ENCODE measurements around the gene CRYGN.

DNA sequence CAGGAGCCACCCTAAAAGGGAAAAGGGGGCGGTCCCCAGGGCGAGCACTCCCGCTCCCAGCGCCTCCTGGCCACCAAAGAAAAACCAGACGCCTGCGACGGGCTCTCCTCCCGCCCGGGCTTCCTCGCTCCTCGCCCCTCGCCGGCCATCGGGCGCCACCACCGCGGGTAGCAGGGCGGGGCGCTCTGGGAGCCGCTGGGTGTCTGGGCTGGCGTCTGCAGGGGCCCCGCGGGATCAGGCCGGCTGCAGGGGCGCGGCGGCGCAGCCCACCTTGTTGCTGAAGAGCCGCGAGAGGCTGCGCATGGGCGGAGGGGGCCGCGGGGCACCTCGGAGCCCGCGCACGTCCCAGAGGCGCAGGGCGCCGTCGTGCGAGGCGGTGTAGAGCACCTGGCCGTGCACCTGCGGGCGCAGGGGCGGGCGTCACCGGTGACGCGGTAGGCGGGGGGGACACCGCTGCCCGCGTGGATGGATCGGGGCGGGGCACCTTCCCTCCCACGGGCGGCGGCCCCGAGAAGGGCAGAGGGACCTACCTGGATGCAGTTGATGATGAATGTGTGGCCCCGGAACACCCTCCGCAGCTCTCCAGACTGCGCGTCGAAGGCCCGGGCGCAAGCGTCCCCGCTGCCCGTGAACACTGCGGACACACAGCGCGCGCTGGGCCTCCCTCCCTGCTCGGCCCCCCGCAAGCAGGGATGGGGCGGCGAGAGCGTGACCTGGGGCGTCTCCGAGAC lies 58.4 kb downstream of the CRYGN start:
- no peak for TF ChIP-seq IRX3 (CRISPR knock-in tag; IDR thresholded peaks at IDR 0.05; ENCODE audit: borderline replicate concordance, low read depth)
- no peak for TF ChIP-seq ZNF367 (CRISPR knock-in tag; IDR thresholded peaks at IDR 0.05; ENCODE audit: borderline replicate concordance)
- TF ChIP-seq, protein P1, sequence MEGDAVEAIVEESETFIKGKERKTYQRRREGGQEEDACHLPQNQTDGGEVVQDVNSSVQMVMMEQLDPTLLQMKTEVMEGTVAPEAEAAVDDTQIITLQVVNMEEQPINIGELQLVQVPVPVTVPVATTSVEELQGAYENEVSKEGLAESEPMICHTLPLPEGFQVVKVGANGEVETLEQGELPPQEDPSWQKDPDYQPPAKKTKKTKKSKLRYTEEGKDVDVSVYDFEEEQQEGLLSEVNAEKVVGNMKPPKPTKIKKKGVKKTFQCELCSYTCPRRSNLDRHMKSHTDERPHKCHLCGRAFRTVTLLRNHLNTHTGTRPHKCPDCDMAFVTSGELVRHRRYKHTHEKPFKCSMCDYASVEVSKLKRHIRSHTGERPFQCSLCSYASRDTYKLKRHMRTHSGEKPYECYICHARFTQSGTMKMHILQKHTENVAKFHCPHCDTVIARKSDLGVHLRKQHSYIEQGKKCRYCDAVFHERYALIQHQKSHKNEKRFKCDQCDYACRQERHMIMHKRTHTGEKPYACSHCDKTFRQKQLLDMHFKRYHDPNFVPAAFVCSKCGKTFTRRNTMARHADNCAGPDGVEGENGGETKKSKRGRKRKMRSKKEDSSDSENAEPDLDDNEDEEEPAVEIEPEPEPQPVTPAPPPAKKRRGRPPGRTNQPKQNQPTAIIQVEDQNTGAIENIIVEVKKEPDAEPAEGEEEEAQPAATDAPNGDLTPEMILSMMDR (CRISPR knock-in tag; IDR thresholded peaks at IDR 0.05) = no peak
